Vagina (tissue), 2 donors: ENCODE data around the gene NMT1.

Experiments
- CTCF ChIP-seq, 3 experiments: fragments of 450-650 bp in 2 of 3; fragments of 200-600 bp in 1 of 3; sonication (generic) in 1 of 3; IDR thresholded peaks; one replicate each; pipeline ENCODE4 v1.5.1; 2017 to 2019; ENCODE audit warnings: antibody characterized with exemption in 3 of 3, mild to moderate bottlenecking in 2 of 3, moderate library complexity in 2 of 3
- POLR2A ChIP-seq, 2 donors: fragments of 450-650 bp; IDR thresholded peaks; one replicate each; pipeline ENCODE4 v1.6.1; 2017; ENCODE audit warnings: antibody characterized with exemption in 2 of 2, mild to moderate bottlenecking in 2 of 2, moderate library complexity in 2 of 2
- POLR2AphosphoS5 ChIP-seq, 2 donors: sonication (generic); formaldehyde crosslinking; IDR thresholded peaks; one replicate each; pipeline ENCODE4 v1.9.0; 2017; ENCODE audit warnings: antibody characterized with exemption in 2 of 2, mild to moderate bottlenecking in 2 of 2, low read depth in 1 of 2; ENCODE audit not compliant: insufficient read depth in 1 of 2

DNA sequence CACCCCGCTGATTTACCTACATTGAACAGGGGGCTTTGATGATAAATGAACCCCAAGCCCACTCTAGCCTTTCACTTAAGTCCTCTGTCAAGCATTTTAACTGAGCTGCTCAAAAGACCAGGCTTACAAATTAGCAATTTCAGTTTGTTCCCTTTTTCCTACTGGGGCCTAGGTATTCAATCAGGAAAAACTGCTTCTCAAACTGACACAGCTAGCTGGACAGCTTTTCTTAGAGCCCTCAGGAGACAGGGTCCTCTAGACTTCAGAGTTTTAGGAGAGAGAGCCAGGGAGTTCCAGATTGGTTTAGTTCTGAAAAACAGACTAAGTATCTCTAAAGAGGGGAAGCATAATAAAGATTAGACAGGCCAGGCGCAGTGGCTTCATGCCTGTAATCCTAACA lies 94.4 kb downstream of the NMT1 start:
- TF ChIP-seq CTCF (IDR thresholded peaks at IDR 0.05) (no peak), POLR2A (IDR thresholded peaks at IDR 0.05) (no peak), POLR2AphosphoS5 (IDR thresholded peaks at IDR 0.05; ENCODE audit: insufficient read depth in 1 of 2, low read depth in 1 of 2) (no peak)
